Stimulated activated CD4-positive, alpha-beta T cell treated with anti-CD3 and anti-CD28 coated beads, Interleukin-1b, Interleukin-23, amount 100 ng/mL, for 1 hour (primary cell): ENCODE measurements around the gene MYL3.
A peak's percentile ranks its signal among the peaks of the same experiment; 100 is the strongest.
"Not testable (repeated sequence)": the region's sequence is repeated elsewhere in the genome, so short reads cannot be mapped to it uniquely, and the experiment has no call there.

Experiments
- DNase-seq, 2 donors: peaks; one replicate each; pipeline ENCODE4 v3.0.0-alpha.2; 2020; ENCODE audit warnings: low read depth in 2 of 2

MYL3 gene

GRCh38 chr3:46863261-46863782, at the start of gene MYL3:
Gene MYL3 (minus strand): TSS chr3:46863444. CDS start chr3:46863390, 54 bp downstream.
- no peak for DNase-seq

DNA sequence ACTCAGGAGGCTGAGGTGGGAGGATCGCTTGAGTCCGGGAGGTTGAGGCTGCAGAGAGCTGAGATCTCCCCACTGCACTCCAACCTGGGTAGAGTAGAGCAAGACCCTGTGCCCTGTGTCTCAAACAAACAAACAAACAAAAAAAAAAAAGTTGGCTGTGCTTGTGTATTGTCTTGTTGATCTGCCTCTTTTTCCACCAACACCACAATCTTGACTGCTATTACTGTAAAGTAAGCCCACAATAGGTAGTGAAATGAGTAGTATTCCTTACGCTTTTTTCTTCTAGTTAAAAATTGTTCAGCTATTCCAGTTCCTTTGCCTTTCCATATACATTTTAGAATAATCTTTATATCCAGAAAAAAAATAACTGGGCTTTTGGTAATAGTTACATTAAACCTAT, 49.7 kb upstream of the MYL3 start:
- DNase-seq, result no peak

DNA sequence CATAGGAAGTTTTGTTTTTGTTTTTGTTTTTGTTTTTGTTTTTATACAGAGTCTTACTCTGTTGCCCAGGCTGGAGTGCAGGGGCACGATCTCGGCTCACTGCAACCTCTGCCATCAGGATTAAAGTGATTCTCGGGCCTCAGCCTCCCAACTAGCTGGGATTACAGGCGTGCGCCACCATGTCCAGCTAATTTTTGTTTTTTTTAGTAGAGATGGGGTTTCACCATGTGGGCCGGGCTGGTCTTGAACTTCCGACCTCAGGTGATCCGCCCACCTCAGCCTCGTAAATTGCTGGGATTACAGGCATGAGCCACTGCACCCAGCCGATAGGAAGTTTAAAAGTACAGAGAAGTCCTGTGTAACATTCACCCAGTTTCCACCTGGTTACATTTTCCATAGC, 47.7 kb upstream of the MYL3 start:
- not testable (repeated sequence) for DNase-seq

DNA sequence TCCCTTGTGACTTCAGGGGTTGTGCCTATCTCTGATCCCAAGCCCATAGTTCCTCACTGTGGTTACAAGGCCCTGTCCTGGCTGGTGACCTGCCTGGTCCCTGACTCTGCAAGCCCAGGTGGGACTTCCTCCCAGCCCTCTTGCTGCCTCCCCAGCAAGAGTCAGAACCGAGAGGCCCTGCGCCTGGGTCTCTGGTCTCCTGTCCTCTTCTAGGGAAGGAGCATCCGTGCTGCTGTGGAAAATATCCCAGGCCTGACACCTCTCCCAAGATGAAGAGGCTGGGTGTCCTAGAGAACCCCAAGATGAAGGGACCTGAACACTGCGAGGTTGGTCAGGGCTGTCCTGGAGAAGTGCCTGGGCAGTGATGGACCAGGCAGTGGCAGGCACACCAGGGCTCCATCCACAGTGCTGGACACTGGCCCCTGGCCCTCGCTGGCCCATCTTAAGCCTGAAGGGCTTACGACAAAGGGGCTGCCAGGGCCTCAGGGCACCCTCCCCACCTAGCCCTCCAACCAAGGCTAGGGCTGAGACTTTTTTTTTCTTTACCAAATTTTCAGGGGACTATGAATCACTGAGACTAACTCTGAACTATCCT, 47.0 kb upstream of the MYL3 start:
- DNase-seq, result no peak

GRCh38 chr3:46909535-46910161, 46.4 kb upstream of the MYL3 start:
- DNase-seq, result peak; percentile 44 to 48

DNA sequence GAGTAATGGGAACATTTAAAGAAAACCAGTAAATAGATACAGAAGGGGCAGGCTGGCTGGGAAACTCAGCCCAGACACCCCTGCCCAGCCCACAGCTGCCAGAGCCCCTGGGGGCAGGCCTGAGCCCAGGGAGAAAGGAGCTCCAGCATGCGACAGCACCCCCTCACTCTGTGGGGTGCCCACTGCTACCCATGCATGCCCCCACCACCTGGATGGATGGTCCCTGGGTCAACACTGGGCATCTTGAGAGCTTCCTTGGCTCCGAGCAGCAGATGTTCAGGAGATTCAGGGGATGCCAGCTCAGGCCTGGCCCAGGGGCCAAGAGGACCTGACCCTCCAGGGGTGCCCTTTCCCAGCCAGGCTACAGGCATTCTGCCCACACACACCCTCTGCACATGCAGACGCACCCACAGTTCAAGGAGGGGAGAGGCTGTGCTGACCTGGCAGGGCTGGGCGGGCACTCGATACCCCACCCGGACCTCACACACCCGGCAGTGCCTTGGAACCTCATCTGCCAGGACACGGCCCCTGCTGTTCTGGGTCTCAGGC, 45.8 kb upstream of the MYL3 start:
- DNase-seq, result no peak

DNA sequence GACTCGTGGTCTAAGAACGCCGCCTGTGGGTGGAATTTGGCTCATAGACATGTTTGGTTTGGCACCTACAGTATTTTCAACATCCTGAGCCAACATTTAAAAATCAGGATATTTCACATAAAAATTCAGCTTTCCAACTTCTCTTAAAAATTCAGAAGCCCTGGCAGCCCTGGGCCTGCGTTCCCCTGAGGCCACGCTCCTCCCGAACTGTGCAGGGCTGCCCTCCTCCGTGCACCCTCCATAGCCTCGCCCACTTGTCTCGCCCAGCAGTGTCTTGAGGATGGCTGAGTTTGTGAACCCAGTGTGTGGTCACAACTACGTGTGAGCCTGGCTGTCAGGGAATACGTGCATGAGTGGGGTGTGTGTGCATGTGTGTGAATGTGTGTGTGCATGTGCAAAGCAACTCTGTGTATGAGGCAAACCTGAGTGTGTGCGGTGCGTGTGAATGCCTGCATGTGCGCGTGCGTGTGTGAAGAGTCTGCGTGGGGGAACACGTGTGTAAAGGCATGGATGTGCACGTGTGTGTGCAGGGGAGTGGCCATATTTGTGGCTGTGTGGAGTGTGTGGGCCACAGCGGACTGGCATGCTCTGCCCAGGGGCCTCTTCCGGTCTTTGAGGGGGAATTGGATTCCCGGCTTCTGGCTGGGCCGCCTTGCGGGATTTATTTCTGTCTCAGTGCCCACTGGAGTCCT, 45.2 kb upstream of the MYL3 start:
- DNase-seq, result no peak

GRCh38 chr3:46907960-46908293, 44.7 kb upstream of the MYL3 start:
- DNase-seq, result no peak

- no peak for DNase-seq
Observed at GRCh38 chr3:46907271-46907670, 44.0 kb upstream of the MYL3 start.

DNA sequence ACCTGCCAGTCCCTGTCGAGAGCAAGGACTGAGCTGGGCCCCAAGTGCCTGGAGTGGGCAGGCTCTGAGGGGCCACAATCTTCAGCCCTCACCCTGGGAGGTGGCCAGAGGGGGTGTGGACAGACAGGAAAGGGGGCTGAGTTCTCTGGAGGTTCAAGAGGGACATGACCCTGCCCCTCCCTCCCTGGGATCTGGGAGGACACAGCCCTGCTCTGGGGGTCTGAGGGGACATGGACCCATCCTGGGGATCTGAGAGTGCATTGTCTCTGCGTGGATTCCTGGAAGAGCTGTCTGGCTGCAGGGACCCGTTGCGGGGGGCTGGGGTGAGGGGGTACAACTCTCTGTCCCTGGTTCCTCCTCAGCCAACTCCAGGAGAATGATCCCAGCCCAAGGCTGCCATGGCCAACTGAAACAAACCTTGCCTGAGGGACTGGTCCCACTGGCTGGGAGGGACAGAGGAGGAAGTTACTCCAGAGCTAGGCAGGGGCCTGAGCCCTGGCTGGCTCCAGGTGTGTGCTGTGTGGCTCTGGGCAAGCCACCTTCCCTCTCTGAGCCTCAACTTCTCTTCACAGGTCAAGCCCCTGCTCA, 43.3 kb upstream of the MYL3 start:
- no peak for DNase-seq

DNA sequence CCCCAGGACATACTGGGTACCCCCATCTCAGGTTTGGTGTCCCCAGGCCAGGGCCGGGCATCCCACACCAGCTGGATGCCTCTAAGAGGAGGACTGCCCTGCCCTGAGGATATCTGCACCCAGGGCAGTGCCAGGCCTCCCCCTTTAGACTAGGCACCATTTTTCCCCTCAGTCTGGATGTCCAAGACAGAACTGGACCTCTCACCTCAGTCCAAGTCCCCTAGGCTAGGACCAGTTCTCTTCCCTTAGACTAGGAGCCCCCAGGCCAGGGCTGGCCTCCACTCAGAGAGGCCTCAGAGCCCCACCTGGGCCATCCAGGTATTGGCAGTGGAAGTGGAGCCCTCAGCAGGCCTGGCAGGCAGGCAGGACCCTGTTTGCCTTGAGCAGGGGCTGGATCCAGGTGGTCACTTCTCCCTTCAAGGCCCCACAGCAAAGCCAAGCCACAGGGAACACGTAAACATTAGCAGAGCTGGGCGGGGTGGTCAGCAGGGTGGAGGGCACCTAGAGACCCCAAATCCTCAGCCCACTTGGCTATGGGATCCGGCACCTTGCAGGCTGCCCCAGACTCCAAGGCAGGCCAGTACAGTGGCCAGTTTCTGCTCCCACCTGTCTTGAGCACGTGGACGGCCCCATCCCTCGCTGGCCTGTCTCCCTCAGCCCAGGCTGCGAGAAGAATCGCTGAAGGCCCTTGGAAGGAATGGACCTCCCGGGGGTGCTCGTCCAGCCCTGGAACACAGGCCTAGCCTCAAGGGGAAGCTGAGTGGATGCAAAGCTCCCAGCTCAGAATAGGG, 42.6 kb upstream of the MYL3 start:
- DNase-seq, result no peak

GRCh38 chr3:46905213-46905560, 41.9 kb upstream of the MYL3 start:
- DNase-seq, result no peak

- DNase-seq, result no peak
Observed at GRCh38 chr3:46904303-46905212, 41.3 kb upstream of the MYL3 start.

DNA sequence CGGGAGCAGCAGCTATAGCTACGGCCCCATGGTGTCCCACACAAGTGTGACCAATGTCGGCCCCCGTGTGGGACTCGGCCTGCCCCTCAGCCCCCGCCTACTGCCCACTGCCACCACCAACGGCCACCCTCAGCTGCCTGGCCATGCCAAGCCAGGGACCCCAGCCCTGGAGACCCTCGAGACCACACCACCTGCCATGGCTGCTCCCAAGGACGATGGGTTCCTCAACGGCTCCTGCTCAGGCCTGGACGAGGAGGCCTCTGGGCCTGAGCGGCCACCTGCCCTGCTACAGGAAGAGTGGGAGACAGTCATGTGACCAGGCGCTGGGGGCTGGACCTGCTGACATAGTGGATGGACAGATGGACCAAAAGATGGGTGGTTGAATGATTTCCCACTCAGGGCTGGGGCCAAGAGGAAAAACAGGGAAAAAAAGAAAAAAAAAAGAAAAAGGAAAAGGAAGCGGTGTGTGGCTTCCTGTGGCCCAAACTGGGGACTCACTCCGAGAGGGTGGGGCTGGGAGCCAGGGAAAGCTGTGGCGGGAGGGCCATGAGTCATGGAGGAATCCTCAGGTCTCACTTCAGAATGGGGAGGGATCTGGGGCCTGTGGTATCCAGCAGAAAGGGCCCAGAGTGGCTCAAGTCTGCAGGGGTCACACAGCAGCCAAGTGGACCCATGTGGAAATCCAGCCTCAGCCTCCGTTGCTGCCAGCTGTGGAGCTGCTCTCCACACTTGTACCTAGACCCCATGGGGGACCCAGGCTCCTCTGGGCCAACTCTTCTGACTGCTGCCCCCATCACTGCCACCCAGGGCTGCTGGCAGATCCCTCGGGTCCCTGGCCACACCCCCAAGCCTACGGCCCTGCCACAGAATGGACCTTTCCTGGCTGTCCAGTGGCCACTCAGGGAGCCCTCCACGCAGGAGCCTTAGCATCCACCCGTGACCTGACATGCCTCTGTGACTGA, 40.4 kb upstream of the MYL3 start:
- DNase-seq, result no peak

- no peak for DNase-seq
Observed at GRCh38 chr3:46902188-46902631, 39.0 kb upstream of the MYL3 start.

DNA sequence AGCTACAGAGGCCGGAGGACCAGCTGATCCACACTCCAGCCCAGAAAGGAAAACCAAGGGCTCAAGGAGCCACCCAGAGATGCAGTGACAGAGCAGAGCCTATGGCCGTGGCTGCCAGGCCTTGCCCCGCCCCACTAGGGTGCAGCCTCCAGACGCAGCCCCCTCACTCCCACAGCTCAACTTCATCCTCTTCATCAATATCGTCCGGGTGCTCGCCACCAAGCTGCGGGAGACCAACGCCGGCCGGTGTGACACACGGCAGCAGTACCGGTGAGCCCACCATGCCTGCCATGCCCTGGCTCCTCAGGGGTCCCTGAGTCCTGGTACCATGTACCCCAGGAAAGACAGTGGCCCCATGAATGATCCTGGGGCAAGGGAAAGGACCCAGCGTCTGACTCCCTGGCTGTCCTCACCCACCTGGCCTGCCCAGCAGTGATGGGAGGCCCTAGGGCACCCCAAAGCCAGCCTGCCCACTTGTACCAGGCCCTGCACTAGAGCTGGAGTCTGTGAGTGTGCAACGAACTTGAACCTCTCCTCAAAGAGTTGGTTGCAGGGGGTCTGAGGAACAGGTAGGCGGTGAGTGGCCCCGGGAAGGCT, 38.4 kb upstream of the MYL3 start:
- DNase-seq, result no peak

DNA sequence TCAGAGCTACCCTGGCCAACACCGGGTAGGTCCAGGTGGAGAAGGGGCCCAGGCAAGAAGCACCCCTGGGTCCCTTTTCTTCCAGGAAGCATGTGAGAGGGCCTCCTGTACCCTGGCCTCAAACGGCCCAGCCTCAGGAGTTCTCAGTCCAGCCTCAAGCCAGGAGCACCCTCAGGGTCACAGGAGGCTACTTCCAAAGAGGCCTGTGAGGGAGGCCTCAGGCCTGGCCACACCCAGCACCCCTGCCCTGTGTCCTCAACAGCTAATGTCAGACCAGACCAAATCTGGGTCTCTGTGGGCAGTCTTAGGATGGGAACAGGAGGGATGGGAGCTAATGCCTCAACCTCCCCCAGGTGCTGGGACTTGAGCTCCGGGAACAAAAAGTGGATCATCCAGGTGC, 37.8 kb upstream of the MYL3 start:
- no peak for DNase-seq

GRCh38 chr3:46900356-46900755, 37.1 kb upstream of the MYL3 start:
- DNase-seq, result no peak

GRCh38 chr3:46900007-46900292, 36.7 kb upstream of the MYL3 start:
- DNase-seq, result no peak
